KMS-11 (cell line): Measurements from ENCODE around the gene ZNF22.

Source experiments
- H2AFZ ChIP-seq: fragments of 200-600 bp; sonication (generic); 2 replicates; pipeline ENCODE4 v1.6.1; 2016; ENCODE audit warnings: antibody characterized with exemption, mixed run types, low read depth
- H3K27ac ChIP-seq: fragments of 200-600 bp; sonication (generic); 2 replicates; pipeline ENCODE4 v1.6.1; 2016; ENCODE audit warnings: mild to moderate bottlenecking, mixed run types
- H3K27me3 ChIP-seq: fragments of 200-600 bp; sonication (generic); 2 replicates; pipeline ENCODE4 v1.6.1; 2017; ENCODE audit warnings: mild to moderate bottlenecking, low read depth, mixed run types, moderate library complexity; ENCODE audit not compliant: insufficient read depth
- H3K36me3 ChIP-seq: fragments of 200-600 bp; sonication (generic); 2 replicates; pipeline ENCODE4 v1.6.1; 2017; ENCODE audit warnings: mild to moderate bottlenecking, mixed run types; ENCODE audit not compliant: insufficient read depth
- H3K4me1 ChIP-seq: fragments of 200-600 bp; sonication (generic); 2 replicates; pipeline ENCODE4 v1.6.1; 2016; ENCODE audit warnings: mild to moderate bottlenecking, low read depth, mixed run types; ENCODE audit not compliant: poor library complexity, severe bottlenecking
- H3K4me2 ChIP-seq: fragments of 200-600 bp; sonication (generic); 2 replicates; pipeline ENCODE4 v1.7.0; 2016; ENCODE audit warnings: mild to moderate bottlenecking, mixed run types
- H3K4me3 ChIP-seq: fragments of 200-600 bp; sonication (generic); IDR thresholded peaks from 2 replicates; pipeline ENCODE4 v1.6.1; 2017; ENCODE audit warnings: low read depth, low read length, mixed read lengths; ENCODE audit not compliant: insufficient read depth
- H3K79me2 ChIP-seq: fragments of 200-600 bp; sonication (generic); 2 replicates; pipeline ENCODE4 v1.6.1; 2016; ENCODE audit warnings: low read depth, mixed run types; ENCODE audit not compliant: insufficient read depth
- H3K9ac ChIP-seq: fragments of 200-600 bp; sonication (generic); 2 replicates; pipeline ENCODE4 v1.6.1; 2016; ENCODE audit warnings: mild to moderate bottlenecking, mixed run types
- H4K20me1 ChIP-seq: fragments of 200-600 bp; sonication (generic); 2 replicates; pipeline ENCODE4 v1.6.1; 2016; ENCODE audit warnings: mild to moderate bottlenecking, mixed run types; ENCODE audit not compliant: insufficient read depth
- CTCF ChIP-seq: fragments of 200-600 bp; sonication (generic); conservative IDR thresholded peaks from 2 replicates; pipeline ENCODE4 v1.6.1; 2017; ENCODE audit warnings: low read depth, mild to moderate bottlenecking, antibody characterized with exemption, low read length, moderate library complexity, mixed read lengths

ZNF22 gene

GRCh38 chr10:44966816-44967509, 33.8 kb upstream of the ZNF22 start:
- H2AFZ ChIP-seq = no peak overlapping the region
- H3K4me3 ChIP-seq = no peak overlapping the region
- H3K27me3 ChIP-seq = no peaks in the 10 kb centered on the region
- peak overlapping the region; percentile 89; the same call in 1 of the 2 replicates for H3K27ac ChIP-seq
- peaks cover 9% of the 10 kb centered on the region; the same call in 1 of the 2 replicates for H3K36me3 ChIP-seq
- H4K20me1 ChIP-seq = no peaks in the 10 kb centered on the region
- H3K79me2 ChIP-seq = peaks cover 92% of the 10 kb centered on the region
- H3K9ac ChIP-seq = no peak overlapping the region
- H3K4me1 ChIP-seq = peaks cover 84% of the 10 kb centered on the region
- H3K4me2 ChIP-seq = peak overlapping the region; percentile 100
- peak; percentile 44; the same call in 1 of the 2 replicates for TF ChIP-seq CTCF

- Histone ChIP-seq H3K4me3 (no peak overlapping the region), H3K27ac (peak overlapping the region; percentile 89), H3K4me1 (peaks cover 90% of the 10 kb centered on the region), H4K20me1 (no peaks in the 10 kb centered on the region), H3K27me3 (no peaks in the 10 kb centered on the region), H3K79me2 (peaks cover 92% of the 10 kb centered on the region), H3K4me2 (peak overlapping the region; percentile 46), H3K36me3 (peaks cover 9% of the 10 kb centered on the region; the same call in 1 of the 2 replicates), H2AFZ (no peak overlapping the region), H3K9ac (no peak overlapping the region)
- no peak for TF ChIP-seq CTCF
These were observed 33.1 kb upstream of the ZNF22 start for GRCh38 chr10:44967616-44968015.

- Histone ChIP-seq H3K4me3 (no peak overlapping the region), H3K36me3 (peaks cover 9% of the 10 kb centered on the region; the same call in 1 of the 2 replicates), H3K4me1 (peaks cover 95% of the 10 kb centered on the region), H2AFZ (no peak overlapping the region), H3K27me3 (no peaks in the 10 kb centered on the region), H3K27ac (peak overlapping the region; percentile 89), H3K4me2 (peak overlapping the region; percentile 46), H4K20me1 (no peaks in the 10 kb centered on the region), H3K79me2 (peaks cover 88% of the 10 kb centered on the region), H3K9ac (no peak overlapping the region)
- TF ChIP-seq CTCF = no peak
These were observed 32.6 kb upstream of the ZNF22 start for GRCh38 chr10:44968091-44968490.

GRCh38 chr10:44968500-44969400, 32.0 kb upstream of the ZNF22 start:
- Histone ChIP-seq H3K4me3 (no peak overlapping the region), H3K27ac (peak overlapping the region; percentile 89; the same call in 1 of the 2 replicates), H3K9ac (no peak overlapping the region; the same call in 1 of the 2 replicates), H3K4me2 (peak overlapping the region; percentile 46; the same call in 1 of the 2 replicates), H3K27me3 (no peaks in the 10 kb centered on the region), H3K36me3 (peaks cover 9% of the 10 kb centered on the region; the same call in 1 of the 2 replicates), H3K79me2 (peaks cover 85% of the 10 kb centered on the region), H3K4me1 (peaks cover 100% of the 10 kb centered on the region), H4K20me1 (no peaks in the 10 kb centered on the region), H2AFZ (no peak overlapping the region)
- no peak for TF ChIP-seq CTCF
